DMS153 treated with DMSO at 0.1 percent for 48 hours (cell line): ENCODE measurements around the gene SGCA.
A peak's percentile ranks its signal among the peaks of the same experiment; 100 is the strongest.

Source experiments
- DNase-seq: peaks from one replicate; lab custom pipeline; 2025; ENCODE audit not compliant: unreplicated experiment; lab: John Stamatoyannopoulos, UW

SGCA gene

DNA sequence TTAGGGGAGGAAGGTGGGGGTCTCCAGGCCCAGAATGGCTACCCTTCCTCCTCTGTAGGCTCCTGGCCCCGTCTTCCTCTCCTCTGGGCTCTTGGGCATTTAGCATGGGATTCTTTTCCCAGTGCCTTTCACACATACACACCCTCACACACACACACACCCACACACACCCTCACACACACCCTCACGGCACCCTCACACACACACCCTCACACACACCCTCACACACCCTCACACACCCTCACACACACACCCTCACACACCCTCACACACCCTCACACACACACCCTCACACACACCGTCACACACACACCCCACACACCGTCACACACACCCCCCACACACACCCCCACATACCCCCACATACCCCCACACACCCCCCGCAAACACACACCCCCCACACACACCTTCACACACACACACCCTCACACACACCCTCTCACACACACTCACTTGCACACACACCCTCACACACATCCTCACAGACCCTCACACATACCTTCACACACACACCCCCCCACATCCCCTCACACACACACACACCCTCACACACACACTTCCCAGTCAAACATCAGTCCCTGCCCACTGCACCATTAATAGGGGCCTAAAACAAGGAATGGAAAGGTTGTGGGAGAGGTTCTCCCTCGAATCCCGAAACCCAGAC, 845 bp downstream of the SGCA start:
- no peak for DNase-seq

DNA sequence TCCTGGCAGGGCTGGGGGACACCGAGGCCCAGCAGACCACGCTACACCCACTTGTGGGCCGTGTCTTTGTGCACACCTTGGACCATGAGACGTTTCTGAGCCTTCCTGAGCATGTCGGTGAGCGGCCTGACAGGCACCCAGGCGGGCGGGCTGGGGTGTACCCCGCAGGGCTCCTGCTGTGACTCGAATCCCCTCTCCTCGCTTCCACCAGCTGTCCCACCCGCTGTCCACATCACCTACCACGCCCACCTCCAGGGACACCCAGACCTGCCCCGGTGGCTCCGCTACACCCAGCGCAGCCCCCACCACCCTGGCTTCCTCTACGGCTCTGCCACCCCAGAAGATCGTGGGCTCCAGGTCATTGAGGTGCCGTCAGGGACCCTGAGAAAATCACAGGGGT, 1.6 kb downstream of the SGCA start:
- DNase-seq: no peak

DNA sequence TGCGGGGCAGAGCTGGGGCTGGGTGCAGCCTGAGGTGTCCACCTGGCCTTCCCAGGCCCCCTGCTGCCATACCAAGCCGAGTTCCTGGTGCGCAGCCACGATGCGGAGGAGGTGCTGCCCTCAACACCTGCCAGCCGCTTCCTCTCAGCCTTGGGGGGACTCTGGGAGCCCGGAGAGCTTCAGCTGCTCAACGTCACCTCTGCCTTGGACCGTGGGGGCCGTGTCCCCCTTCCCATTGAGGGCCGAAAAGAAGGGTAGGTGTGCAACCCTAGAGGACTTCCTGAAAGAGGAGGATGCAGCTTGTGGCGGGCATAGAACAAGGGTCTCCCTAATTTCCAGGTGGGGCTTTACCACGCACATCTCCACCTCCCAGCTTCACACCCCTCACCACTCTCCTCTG, 2.5 kb downstream of the SGCA start:
- DNase-seq: no peak

DNA sequence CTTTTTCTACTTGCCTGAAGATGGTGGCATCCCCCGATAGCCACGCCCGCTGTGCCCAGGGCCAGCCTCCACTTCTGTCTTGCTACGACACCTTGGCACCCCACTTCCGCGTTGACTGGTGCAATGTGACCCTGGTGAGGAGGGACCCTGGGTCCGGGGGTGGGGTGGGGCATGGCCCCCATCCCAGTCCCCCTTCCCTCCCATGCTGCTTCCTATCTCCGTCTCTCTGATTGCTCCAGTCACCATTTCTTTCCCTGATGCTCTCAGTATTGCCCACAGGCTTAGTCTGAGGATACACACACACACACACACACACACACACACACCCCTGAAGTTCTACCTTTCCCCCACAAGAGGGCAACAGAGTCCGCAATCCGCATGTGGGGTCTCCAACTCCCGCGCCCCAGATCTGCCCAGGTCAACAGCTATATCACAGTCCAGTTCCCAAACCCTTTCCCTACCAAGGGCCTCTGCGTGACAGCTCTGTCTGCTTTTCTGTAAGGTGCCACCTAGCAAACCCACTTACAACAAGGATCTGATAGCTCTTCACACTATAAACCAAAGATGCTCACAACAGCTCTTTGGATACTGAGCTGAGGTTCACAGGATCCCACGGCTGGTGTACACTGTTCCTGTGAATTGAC, 3.4 kb downstream of the SGCA start:
- DNase-seq: peak; percentile 24

DNA sequence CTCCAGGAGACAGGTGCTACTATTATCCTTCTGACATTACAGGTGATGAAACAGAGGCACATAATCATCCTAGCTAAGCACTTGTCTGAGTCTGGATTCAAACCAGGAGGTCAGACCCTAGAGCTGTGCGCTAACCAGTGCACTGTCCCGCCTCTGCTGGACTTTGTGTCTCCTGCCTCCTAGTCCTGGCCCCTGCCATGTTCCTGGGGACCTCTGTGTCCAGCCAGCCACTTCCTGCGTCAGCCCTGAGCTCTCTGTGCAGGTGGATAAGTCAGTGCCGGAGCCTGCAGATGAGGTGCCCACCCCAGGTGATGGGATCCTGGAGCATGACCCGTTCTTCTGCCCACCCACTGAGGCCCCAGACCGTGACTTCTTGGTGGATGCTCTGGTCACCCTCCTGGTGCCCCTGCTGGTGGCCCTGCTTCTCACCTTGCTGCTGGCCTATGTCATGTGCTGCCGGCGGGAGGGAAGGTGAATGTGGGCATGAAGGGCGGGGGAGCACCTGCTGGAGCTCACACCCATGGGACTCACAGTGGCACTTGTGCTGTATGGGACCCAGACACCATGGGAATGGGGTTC, 4.2 kb downstream of the SGCA start:
- no peak for DNase-seq

DNA sequence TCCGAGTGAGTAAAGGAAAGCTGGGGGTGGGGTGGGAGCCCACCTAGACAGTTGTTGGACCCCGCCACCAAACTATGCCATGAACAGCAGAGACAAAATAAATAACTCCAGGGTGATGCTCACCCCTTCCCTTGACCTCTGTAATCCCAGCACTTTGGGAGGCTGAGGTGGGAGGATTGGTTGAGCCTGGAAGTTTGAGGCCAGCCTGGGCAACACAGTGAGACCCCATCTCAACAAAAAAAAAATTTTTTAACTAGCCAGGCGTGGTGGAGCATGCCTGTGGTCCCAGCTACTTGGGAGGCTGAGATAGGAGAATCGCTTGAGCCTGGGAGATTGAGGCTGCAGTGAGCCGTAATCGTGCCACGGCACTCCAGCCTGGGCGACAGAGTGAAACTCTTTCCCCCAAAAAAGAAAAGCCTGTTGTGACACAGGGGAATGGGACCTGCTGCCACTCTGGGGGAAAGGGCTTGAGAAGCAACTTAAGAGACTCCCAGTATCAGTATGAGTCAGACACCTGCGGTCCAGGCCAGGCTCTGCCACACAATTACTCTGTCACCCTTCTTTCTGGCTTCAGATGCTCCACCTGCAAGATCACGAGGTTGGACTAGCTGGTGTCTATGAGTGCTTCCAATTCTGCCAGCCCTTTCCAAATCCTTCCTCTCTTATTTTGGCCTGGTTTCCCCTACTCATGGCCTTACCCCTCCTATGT, 5.0 kb downstream of the SGCA start:
- no peak for DNase-seq

DNA sequence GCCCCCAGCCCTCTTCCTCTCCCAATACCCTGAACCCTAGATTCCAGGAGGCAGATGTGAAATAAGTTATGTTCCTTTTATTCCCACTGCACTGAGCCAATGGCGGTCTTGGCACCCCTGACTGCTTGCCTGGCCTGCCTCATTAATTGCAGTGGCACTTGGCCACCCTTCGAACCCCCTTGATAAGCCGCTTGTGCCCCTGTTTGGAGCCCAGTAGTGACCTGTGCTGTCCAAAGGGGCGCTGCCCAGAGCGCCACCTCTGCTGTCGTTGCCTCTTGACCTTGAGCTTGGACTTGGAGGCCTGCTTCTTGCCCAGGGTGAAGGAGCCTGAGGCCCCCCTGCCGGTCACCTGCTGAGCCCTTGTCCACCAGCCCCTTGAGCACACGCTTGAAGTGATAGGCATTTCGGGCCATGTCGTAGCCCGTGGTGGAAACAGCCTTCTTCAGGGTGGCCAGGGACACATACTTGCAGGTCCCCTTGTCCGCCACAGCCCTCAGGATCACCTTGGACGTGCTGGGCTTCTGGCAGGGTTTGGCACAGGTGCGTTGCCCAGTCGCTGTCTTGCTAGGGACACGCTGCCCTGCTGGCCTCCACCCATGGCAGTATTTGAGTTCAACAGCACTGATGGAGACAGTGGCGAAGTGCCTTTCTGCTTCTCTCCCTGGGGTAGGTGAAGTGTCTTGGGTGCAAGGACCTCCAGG, 5.7 kb downstream of the SGCA start:
- DNase-seq: no peak

DNA sequence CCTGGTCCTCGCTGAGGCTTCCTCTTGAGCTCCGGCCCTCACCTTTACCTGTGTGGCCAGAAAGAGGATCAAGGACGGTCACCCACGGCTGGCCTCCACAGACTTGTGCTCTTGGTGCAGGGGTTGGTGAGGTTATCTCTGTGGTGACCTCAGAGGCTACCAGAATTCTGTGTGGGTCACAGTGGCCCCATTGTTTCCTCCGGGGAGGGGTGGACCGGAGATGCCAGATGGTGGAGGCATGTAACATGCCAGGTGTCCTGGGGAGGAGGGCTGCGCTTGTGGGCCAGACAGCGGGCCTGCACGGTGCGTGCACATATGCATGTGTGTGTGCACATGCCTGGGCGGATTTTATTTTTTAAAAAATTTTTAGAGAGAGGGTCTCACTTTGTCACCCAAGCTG, 6.3 kb downstream of the SGCA start:
- no peak for DNase-seq

DNA sequence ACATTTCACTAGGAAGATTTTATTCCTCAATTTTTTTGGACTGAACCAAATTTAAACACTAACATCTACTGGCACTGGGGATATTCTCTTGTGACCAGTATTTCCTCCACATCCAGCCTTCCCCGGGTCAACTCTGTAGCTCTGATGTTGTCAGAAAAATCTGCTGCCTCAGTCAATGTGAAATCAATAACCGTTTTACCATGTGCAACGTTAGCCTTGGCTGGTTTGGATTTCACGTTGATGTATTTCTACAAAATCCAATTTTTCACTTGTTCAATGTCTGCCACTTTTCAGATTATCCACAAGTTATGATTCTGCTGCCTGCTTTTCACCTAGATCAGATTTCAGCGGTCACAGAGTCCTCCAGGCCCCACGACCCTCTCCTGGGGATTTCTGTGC, 7.1 kb downstream of the SGCA start:
- DNase-seq: no peak

DNA sequence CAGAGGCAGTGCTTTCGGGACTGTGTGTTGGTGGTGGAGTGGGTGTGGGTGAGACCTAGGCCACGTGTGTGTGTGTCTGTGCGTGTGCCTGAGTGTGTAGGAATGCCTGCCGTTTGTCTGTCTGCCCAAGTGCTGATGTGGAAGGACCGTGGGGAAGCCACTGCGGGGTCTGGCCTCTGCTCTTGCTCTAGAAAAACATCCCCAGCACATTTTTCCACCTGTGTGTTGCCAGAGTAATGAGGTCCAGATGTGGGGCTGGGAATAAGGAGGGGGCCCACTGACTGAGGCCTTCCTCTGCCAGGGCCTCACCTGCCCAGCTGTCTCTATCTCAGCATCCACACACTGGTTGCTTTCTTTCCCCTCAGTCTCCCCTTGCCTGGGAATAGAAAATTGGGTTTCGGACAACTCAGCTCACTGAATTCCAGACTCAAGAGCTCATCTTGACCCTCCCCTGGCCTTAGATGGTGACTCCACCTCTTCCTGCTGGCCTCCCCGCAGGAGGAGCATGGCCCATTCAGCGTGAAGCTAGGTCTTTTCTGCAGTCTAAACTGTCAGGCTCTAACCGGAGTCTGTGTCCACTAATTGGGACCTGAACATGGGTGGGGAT, 7.6 kb downstream of the SGCA start:
- no peak for DNase-seq

DNA sequence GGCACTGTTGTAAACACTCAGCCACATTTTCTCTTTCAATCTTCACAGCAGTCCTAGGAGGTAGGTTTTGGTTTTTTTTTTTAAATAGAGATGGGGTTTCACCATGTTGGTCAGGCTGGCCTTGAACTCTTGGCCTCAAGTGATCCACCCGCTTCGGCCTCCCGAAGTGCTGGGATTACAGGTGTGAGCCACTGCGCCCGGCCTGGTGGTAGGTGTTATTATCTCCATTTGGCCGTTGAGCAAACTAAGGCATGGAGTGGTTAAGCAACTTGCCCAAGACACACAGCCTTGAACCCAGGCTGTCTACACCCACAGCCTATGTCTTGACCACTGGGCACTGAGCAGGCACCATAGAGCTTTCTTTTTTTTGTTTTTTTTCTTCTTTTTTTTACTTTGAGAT, 8.6 kb downstream of the SGCA start:
- no peak for DNase-seq

DNA sequence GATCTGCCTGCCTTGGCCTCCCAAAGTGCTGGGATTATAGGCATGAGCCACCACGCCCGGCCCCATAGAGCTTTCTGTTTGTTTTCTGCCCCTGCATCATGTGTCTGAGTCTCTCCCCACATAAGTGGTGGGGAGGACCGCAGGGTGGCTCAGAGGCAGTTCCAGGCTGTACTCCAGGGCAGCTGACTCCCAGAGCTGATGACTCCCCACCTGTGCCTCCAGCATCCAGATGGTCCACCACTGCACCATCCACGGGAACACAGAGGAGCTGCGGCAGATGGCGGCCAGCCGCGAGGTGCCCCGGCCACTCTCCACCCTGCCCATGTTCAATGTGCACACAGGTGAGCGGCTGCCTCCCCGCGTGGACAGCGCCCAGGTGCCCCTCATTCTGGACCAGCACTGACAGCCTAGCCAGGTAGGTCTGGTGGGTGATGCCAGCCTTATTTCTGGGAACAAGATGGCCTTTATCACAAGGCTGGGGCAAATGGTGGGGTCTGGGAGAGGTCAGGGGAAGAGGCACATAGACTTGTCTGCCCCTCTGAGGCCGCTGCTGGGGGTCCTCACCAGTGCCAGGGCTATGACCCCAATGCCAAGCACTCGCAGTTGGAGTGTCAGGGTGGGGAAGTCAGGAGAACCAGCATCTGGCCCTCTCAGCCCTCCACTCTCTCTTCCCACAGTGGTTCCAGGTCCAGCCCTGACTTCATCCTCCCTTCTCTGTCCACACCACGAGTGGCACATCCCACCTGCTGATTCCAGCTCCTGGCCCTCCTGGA, 9.4 kb downstream of the SGCA start:
- DNase-seq: no peak

DNA sequence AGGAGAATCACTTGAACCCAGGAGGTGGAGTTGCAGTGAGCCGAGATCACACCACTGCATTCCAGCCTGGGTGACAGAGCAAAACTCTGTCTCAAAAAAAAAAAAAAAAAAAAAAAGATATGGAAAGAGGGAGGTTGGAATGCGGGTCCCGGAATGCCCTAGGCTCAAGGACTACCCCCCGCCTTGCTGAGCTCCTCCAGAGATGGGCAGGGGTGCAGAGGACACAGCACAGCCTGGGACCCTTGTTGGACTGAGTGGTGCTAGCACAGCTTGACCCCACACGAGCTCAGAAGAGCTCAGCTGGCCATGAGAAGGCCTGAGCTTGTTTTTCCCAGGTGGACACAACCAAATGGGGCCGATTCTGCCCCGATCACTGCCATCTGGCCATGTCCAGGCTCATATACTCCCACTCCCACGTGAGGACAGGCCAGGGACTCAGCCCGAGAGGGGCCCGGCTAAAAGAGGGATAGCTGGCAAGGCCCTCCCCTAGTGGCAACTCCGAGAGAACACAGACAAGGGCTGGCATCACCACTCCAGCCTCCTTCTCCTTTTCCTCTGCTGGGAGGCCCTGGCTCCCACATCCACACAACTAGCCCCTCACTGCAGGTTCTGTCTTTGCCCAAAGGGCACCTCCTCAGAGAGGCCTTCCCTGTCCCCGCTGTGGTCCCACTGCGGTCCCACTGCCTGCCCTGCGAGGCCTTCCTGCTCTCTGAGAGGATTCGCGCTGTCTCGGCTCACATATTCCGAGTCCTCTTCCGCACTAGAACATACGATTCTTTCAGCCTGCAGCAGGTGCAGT, 11.0 kb downstream of the SGCA start:
- no peak for DNase-seq

DNA sequence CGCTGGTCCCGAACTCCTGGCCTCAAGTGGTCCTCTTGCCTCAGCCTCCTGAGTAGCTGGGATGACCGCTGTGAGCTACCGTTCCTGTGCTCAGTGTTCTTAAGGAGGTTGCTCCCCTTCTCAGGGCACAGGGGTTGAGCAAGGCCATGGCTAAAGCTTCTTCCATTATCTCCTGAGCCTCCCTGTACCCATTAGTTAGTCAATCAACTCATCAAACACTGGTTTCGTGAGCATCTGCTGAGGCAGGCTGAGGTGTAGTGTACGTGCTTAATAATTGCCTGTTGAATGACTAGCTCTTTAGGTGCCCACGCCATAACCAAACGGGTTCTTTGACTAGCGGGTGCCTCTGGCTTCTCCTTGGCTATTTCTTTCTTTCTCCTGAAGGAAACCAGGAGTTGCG, 11.7 kb downstream of the SGCA start:
- no peak for DNase-seq

DNA sequence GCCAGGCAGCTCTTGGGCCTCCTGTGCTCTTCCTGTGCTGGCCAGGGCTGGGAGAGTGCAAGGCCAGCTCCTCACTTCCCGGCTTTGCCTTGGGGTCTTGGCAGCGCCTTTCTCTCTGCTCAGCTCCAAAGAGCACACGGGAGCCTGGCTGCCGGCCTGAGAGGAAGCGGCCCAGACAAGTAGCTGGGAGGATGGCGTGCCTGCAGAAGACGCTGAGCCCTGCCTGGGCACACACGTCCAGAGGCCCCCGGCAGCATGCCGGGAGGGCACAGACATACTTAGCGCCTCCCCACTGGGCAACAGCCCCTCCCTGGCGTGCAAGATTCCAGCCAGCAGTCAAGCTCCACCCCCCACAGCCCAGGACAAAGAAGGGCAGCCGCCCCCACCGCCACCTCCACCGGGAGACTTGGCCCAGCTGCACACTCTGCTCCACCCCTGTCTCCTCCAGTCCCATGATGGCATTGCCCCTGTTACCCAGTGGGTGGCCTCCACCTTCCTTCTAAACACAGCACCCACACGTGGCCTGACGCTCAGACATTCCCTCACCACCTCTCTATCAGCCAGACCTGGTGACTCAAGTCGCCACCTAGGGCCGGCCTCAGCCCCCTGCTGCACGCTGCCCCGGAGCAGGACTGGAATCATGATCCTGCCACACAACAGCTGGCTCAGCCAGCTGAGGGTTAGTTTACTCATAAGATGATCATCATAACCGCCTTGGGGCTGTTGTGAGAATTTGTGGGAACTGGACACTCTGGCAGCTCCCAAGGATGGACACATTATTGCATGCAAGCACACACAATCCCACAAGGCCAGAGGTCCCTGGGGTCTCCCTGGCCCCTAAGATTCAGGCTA, 12.4 kb downstream of the SGCA start:
- DNase-seq: peak; percentile 49

DNA sequence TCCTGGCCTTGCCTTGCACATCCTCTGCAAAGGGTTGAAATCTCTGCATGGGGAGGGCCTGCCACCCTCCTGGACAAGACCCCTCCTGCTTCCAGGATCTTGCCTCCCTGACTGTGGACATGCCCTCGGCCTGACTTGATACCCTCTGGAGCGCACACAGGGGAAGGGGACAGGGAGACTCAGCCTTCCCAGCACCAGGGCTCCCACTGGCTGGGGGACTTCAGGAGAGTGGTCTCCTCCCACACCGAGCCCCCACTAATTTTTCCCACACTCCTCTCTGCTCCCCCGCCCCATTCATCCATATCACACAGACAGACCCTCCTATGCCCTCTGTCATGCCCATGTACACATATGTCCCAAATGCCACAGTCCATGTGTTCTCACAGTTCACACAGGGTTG, 14.3 kb downstream of the SGCA start:
- no peak for DNase-seq

DNA sequence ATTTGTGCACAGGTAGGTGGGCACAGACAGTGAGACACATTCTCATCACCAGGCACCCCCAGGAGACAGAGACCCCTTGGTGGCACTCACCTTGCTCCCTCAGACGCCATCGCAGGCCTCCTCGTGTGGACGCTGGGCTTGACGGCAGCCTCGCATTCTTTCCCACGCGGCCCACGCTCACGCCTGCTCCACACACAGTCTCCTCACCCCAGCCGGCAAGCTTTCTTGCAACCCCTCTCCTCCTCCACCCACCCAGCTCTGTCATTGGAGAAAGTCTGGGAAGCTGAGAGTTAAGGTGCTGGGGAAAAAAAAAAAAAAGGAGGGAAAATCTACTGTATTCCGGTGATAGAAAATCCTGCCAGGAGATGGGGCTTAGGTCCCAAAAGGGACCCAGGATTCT, 14.8 kb downstream of the SGCA start:
- DNase-seq: no peak

DNA sequence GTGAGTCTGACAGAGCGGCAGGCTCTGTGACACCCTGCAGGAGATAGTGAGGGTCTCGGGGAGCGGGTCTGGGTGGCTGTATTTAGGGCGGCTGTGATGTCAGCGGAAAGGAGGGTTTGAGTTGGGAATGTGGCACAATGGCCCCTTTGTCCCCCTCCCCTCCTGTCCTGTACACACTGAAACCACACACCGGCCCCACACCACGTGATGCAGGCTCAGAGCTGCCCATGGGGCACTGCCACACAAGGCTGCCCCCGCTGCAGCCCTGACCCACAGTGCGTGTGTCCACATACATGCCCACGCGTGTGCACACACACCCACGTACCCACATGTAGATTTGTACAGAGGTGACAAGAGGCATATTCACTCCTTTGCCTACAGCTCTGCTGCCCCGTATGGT, 15.3 kb downstream of the SGCA start:
- no peak for DNase-seq
